Measurements from ENCODE around the gene ACTMAP. TPM values are rescaled to one million over a fixed set of nuclear protein-coding genes. Genes with fewer than 3 reads are reported as not detected.

The ACTMAP gene
- total RNA-seq, 1 donor from 2014 or later = 9.6 TPM

DNA sequence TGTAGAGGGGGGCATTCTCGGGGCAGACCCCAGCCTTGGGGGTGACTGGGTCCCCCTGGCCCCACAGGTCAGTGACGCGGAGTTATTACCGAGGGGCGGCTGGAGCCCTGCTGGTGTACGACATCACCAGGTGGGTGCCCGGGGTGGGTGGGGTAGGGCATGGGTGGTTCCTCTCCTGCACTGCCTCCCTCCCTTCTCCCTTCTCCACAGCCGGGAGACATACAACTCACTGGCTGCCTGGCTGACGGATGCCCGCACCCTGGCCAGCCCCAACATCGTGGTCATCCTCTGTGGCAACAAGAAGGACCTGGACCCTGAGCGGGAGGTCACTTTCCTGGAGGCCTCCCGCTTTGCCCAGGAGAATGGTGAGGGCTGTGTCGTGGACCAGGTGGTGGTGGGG, 33.4 kb upstream of the ACTMAP start:
- H3K9ac ChIP-seq (ENCODE audit: low read length) = no peak overlapping the region
- no peaks in the 10 kb centered on the region for H3K9me3 Mint-ChIP-seq (ENCODE audit: unreplicated experiment)
- H2AFZ ChIP-seq (ENCODE audit: low read depth, low read length) = no peak overlapping the region
- FAIRE-seq (no peak), DNase-seq (ENCODE audit: low read depth) (no peak)
- no peaks in the 10 kb centered on the region for H3K27me3 Mint-ChIP-seq (ENCODE audit: low read depth, unreplicated experiment)
- no peaks in the 10 kb centered on the region for H3K9me3 ChIP-seq (ENCODE audit: insufficient read depth, low read depth, low read length)
- H3K27ac ChIP-seq (ENCODE audit: low read depth, low read length) = no peak overlapping the region
- H3K4me3 ChIP-seq (ENCODE audit: insufficient read depth, low read depth, low read length) = no peak overlapping the region
- H3K4me1 Mint-ChIP-seq (ENCODE audit: low read depth, unreplicated experiment) = no peaks in the 10 kb centered on the region
- peaks cover 8% of the 10 kb centered on the region for H3K36me3 Mint-ChIP-seq (ENCODE audit: low read depth, unreplicated experiment)
- H3K4me3 Mint-ChIP-seq (ENCODE audit: unreplicated experiment) = no peak overlapping the region
- H3K27me3 ChIP-seq (ENCODE audit: insufficient read depth, low read length) = no peaks in the 10 kb centered on the region
- no peaks in the 10 kb centered on the region for H3K79me2 ChIP-seq (ENCODE audit: insufficient read depth, low read length)
- no peaks in the 10 kb centered on the region for H4K20me1 ChIP-seq (ENCODE audit: insufficient read depth, low read length)
- TF ChIP-seq, protein P1, sequence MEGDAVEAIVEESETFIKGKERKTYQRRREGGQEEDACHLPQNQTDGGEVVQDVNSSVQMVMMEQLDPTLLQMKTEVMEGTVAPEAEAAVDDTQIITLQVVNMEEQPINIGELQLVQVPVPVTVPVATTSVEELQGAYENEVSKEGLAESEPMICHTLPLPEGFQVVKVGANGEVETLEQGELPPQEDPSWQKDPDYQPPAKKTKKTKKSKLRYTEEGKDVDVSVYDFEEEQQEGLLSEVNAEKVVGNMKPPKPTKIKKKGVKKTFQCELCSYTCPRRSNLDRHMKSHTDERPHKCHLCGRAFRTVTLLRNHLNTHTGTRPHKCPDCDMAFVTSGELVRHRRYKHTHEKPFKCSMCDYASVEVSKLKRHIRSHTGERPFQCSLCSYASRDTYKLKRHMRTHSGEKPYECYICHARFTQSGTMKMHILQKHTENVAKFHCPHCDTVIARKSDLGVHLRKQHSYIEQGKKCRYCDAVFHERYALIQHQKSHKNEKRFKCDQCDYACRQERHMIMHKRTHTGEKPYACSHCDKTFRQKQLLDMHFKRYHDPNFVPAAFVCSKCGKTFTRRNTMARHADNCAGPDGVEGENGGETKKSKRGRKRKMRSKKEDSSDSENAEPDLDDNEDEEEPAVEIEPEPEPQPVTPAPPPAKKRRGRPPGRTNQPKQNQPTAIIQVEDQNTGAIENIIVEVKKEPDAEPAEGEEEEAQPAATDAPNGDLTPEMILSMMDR (IDR thresholded peaks at IDR 0.05; ENCODE audit: insufficient read depth, low read depth, low read length) = no peak
- no peak for TF ChIP-seq EZH2 (IDR thresholded peaks at IDR 0.05; ENCODE audit: insufficient read depth, low read length)
- H3K4me2 ChIP-seq (ENCODE audit: low read length) = no peak overlapping the region
- H3K27ac Mint-ChIP-seq (ENCODE audit: unreplicated experiment) = no peak overlapping the region
- peaks cover 5% of the 10 kb centered on the region for H3K4me1 ChIP-seq (ENCODE audit: insufficient read depth, low read length)
- no peaks in the 10 kb centered on the region for H3K36me3 ChIP-seq (ENCODE audit: insufficient read depth, low read length)

DNA sequence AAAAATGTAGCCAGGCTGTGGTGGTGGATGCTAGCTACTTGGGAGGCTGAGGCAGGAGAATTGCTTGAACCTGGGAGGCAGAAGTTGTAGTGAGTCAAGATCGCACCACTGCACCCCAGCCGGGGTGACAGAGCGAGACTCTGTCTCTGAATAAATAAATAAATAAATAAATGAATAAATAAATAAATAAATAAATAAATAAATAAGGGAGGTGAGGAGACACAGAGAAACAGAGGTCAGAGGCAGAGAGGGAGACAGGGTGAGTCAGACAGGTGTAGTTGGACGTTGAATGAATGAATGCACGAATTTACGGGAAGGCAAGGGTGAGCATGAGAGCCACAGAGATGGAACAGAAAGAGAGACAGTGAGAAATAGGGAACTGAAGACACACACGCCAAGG, 30.9 kb upstream of the ACTMAP start:
- no peaks in the 10 kb centered on the region for H3K9me3 ChIP-seq (ENCODE audit: insufficient read depth, low read depth, low read length)
- H2AFZ ChIP-seq (ENCODE audit: low read depth, low read length) = no peak overlapping the region
- no peak overlapping the region for H3K4me3 ChIP-seq (ENCODE audit: insufficient read depth, low read depth, low read length)
- no peak overlapping the region for H3K27ac ChIP-seq (ENCODE audit: low read depth, low read length)
- no peak overlapping the region for H3K4me2 ChIP-seq (ENCODE audit: low read length)
- peaks cover 2% of the 10 kb centered on the region for H4K20me1 ChIP-seq (ENCODE audit: insufficient read depth, low read length)
- Mint-ChIP-seq H3K9me3 (ENCODE audit: unreplicated experiment) (no peaks in the 10 kb centered on the region), H3K27me3 (ENCODE audit: low read depth, unreplicated experiment) (no peaks in the 10 kb centered on the region), H3K36me3 (ENCODE audit: low read depth, unreplicated experiment) (peaks cover 3% of the 10 kb centered on the region), H3K4me1 (ENCODE audit: low read depth, unreplicated experiment) (no peaks in the 10 kb centered on the region), H3K27ac (ENCODE audit: unreplicated experiment) (no peak overlapping the region), H3K4me3 (ENCODE audit: unreplicated experiment) (no peak overlapping the region)
- no peak for DNase-seq (ENCODE audit: low read depth)
- no peaks in the 10 kb centered on the region for H3K27me3 ChIP-seq (ENCODE audit: insufficient read depth, low read length)
- no peak overlapping the region for H3K9ac ChIP-seq (ENCODE audit: low read length)
- FAIRE-seq = no peak
- H3K79me2 ChIP-seq (ENCODE audit: insufficient read depth, low read length) = no peaks in the 10 kb centered on the region
- TF ChIP-seq, protein P1 (IDR thresholded peaks at IDR 0.05; ENCODE audit: insufficient read depth, low read depth, low read length) = no peak
- TF ChIP-seq EZH2 (IDR thresholded peaks at IDR 0.05; ENCODE audit: insufficient read depth, low read length) = no peak
- no peaks in the 10 kb centered on the region for H3K36me3 ChIP-seq (ENCODE audit: insufficient read depth, low read length)
- peaks cover 12% of the 10 kb centered on the region for H3K4me1 ChIP-seq (ENCODE audit: insufficient read depth, low read length)

DNA sequence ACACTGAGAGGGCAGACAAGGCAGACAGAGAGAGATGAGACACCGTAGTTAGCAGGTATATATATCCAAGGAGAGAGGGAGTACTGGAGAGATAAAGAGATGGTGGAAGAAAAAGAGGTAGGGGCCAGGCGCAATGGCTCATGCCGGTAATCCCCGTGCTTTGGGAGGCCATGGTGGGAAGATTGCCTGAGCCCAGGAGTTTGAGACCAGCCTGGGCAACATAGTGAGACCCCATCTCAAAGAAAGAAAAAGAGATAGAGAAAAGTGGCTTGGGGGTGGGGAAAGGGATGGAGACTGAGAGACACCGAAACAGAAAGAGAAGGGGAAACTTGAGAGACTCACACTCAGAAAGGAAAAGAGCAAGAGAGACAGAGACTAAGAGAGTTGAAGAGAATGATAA, 30.3 kb upstream of the ACTMAP start:
- TF ChIP-seq, protein P1 (IDR thresholded peaks at IDR 0.05; ENCODE audit: insufficient read depth, low read depth, low read length) = no peak
- Mint-ChIP-seq H3K36me3 (ENCODE audit: low read depth, unreplicated experiment) (peaks cover 4% of the 10 kb centered on the region), H3K9me3 (ENCODE audit: unreplicated experiment) (no peaks in the 10 kb centered on the region), H3K27me3 (ENCODE audit: low read depth, unreplicated experiment) (no peaks in the 10 kb centered on the region), H3K4me3 (ENCODE audit: unreplicated experiment) (no peak overlapping the region), H3K27ac (ENCODE audit: unreplicated experiment) (no peak overlapping the region), H3K4me1 (ENCODE audit: low read depth, unreplicated experiment) (peaks cover 2% of the 10 kb centered on the region)
- H3K79me2 ChIP-seq (ENCODE audit: insufficient read depth, low read length) = no peaks in the 10 kb centered on the region
- DNase-seq (ENCODE audit: low read depth) (no peak), FAIRE-seq (no peak)
- H3K4me3 ChIP-seq (ENCODE audit: insufficient read depth, low read depth, low read length) = no peak overlapping the region
- H3K9ac ChIP-seq (ENCODE audit: low read length) = no peak overlapping the region
- H2AFZ ChIP-seq (ENCODE audit: low read depth, low read length) = no peak overlapping the region
- H3K4me1 ChIP-seq (ENCODE audit: insufficient read depth, low read length) = peaks cover 12% of the 10 kb centered on the region
- H3K27me3 ChIP-seq (ENCODE audit: insufficient read depth, low read length) = no peaks in the 10 kb centered on the region
- H4K20me1 ChIP-seq (ENCODE audit: insufficient read depth, low read length) = peaks cover 2% of the 10 kb centered on the region
- no peak overlapping the region for H3K27ac ChIP-seq (ENCODE audit: low read depth, low read length)
- no peaks in the 10 kb centered on the region for H3K9me3 ChIP-seq (ENCODE audit: insufficient read depth, low read depth, low read length)
- H3K36me3 ChIP-seq (ENCODE audit: insufficient read depth, low read length) = no peaks in the 10 kb centered on the region
- no peak overlapping the region for H3K4me2 ChIP-seq (ENCODE audit: low read length)

Measured in astrocyte (in vitro differentiated cells and primary cell).